ENCODE measurements around the gene NF2.

NF2 gene

GRCh38 chr22:29628996-29629902, 25.8 kb downstream of the NF2 start:
- in situ Hi-C loops (cut with MboI; ENCODE audit: low sequenced_read_pairs): loop anchor here (25.0 kb wide), 1 partner anchor 383 kb away; no protein-coding TSS in a partner anchor

GRCh38 chr22:29629903-29630516, 26.6 kb downstream of the NF2 start:
- in situ Hi-C loops (cut with MboI; ENCODE audit: low sequenced_read_pairs): loop anchor here (25.0 kb wide), 1 partner anchor 382 kb away; no protein-coding TSS in a partner anchor

GRCh38 chr22:29630987-29631386, 27.6 kb downstream of the NF2 start:
- in situ Hi-C loops (cut with MboI; ENCODE audit: low sequenced_read_pairs): loop anchor here (25.0 kb wide), 1 partner anchor 381 kb away; no protein-coding TSS in a partner anchor

- in situ Hi-C loops (cut with MboI; ENCODE audit: low sequenced_read_pairs): loop anchor here (25.0 kb wide), 1 partner anchor 381 kb away; no protein-coding TSS in a partner anchor
Measured at GRCh38 chr22:29631725-29632124, 28.3 kb downstream of the NF2 start.

GRCh38 chr22:29632672-29633071, 29.2 kb downstream of the NF2 start:
- in situ Hi-C loops (cut with MboI; ENCODE audit: low sequenced_read_pairs): loop anchor here (25.0 kb wide), 1 partner anchor 380 kb away; no protein-coding TSS in a partner anchor

GRCh38 chr22:29633514-29634312, 30.3 kb downstream of the NF2 start:
- in situ Hi-C loops (cut with MboI; ENCODE audit: low sequenced_read_pairs): loop anchor here (25.0 kb wide), 1 partner anchor 379 kb away; no protein-coding TSS in a partner anchor

- in situ Hi-C loops (cut with MboI; ENCODE audit: low sequenced_read_pairs): loop anchor here (25.0 kb wide), 1 partner anchor 377 kb away; no protein-coding TSS in a partner anchor
Measured at GRCh38 chr22:29634847-29635246, 31.4 kb downstream of the NF2 start.

GRCh38 chr22:29635734-29636357, 32.4 kb downstream of the NF2 start:
- in situ Hi-C loops (cut with MboI; ENCODE audit: low sequenced_read_pairs): loop anchor here (25.0 kb wide), 1 partner anchor 376 kb away; no protein-coding TSS in a partner anchor

GRCh38 chr22:29636751-29637150, 33.3 kb downstream of the NF2 start:
- in situ Hi-C loops (cut with MboI; ENCODE audit: low sequenced_read_pairs): loop anchor here (25.0 kb wide), 1 partner anchor 376 kb away; no protein-coding TSS in a partner anchor

GRCh38 chr22:29637181-29637580, 33.7 kb downstream of the NF2 start:
- in situ Hi-C loops (cut with MboI; ENCODE audit: low sequenced_read_pairs): loop anchor here (25.0 kb wide), 1 partner anchor 375 kb away; no protein-coding TSS in a partner anchor

- in situ Hi-C loops (cut with MboI; ENCODE audit: low sequenced_read_pairs): loop anchor here (25.0 kb wide), 1 partner anchor 374 kb away; no protein-coding TSS in a partner anchor
Measured at GRCh38 chr22:29638678-29639077, 35.2 kb downstream of the NF2 start.

GRCh38 chr22:29639096-29639495, 35.7 kb downstream of the NF2 start:
- in situ Hi-C loops (cut with MboI; ENCODE audit: low sequenced_read_pairs): loop anchor here (25.0 kb wide), 1 partner anchor 373 kb away; no protein-coding TSS in a partner anchor

- in situ Hi-C loops (cut with MboI; ENCODE audit: low sequenced_read_pairs): loop anchor here (25.0 kb wide), 1 partner anchor 371 kb away; no protein-coding TSS in a partner anchor
Measured at GRCh38 chr22:29641042-29641699, 37.7 kb downstream of the NF2 start.

- in situ Hi-C loops (cut with MboI; ENCODE audit: low sequenced_read_pairs): loop anchor here (25.0 kb wide), 1 partner anchor 370 kb away; no protein-coding TSS in a partner anchor
Measured at GRCh38 chr22:29641700-29642330, 38.4 kb downstream of the NF2 start.

GRCh38 chr22:29642694-29643093, 39.3 kb downstream of the NF2 start:
- in situ Hi-C loops (cut with MboI; ENCODE audit: low sequenced_read_pairs): loop anchor here (25.0 kb wide), 1 partner anchor 370 kb away; no protein-coding TSS in a partner anchor

GRCh38 chr22:29647954-29648737, 44.7 kb downstream of the NF2 start:
- in situ Hi-C loops (cut with MboI; ENCODE audit: low sequenced_read_pairs): loop anchor here (25.0 kb wide), 1 partner anchor 364 kb away; no protein-coding TSS in a partner anchor

- in situ Hi-C loops (cut with MboI; ENCODE audit: low sequenced_read_pairs): no loop called here
Measured at GRCh38 chr22:29650370-29650769, 46.9 kb downstream of the NF2 start.

GRCh38 chr22:29651652-29652051, 48.2 kb downstream of the NF2 start:
- in situ Hi-C loops (cut with MboI; ENCODE audit: low sequenced_read_pairs): no loop called here
